ENCODE measurements around the gene DOCK1. TPM values are rescaled to one million over a fixed set of nuclear protein-coding genes. Genes with fewer than 3 reads are reported as not detected.
"Not testable (repeated sequence)": the region's sequence is repeated elsewhere in the genome, so short reads cannot be mapped to it uniquely, and the experiment has no call there.

The DOCK1 gene
- total RNA-seq, 2 experiments from 2014 or later = not detected

- ATAC-seq (ENCODE audit: poor library complexity) = no peak
- H3K9me3 Mint-ChIP-seq = no peaks in the 10 kb centered on the region
- intact Hi-C loops (cut with DNase I, micrococcal nuclease) = no loop called here
- TF ChIP-seq CTCF (IDR thresholded peaks at IDR 0.05) = no peak
- no peak overlapping the region for H3K27ac Mint-ChIP-seq
- Histone ChIP-seq H3K36me3 (ENCODE audit: insufficient read depth, low read length) (no peaks in the 10 kb centered on the region), H3K27me3 (ENCODE audit: control insufficient read depth in 1 of 2, insufficient read depth in 2 of 2, low read length in 2 of 2) (peaks cover 3 to 8% of the 10 kb centered on the region in 2 experiments), H3K9me3 (ENCODE audit: control insufficient read depth in 1 of 2, insufficient read depth in 1 of 2, low read length in 2 of 2) (peaks cover 0 to 17% of the 10 kb centered on the region in 2 experiments), H3K4me3 (ENCODE audit: low read length) (no peak overlapping the region), H3K4me1 (ENCODE audit: insufficient read depth, low read length) (peaks cover 38% of the 10 kb centered on the region), H3K27ac (ENCODE audit: low read depth in 1 of 2, low read length in 2 of 2) (no peak overlapping the region)
- no peak for DNase-seq
- peaks cover 66% of the 10 kb centered on the region for H3K27me3 Mint-ChIP-seq
- ChIA-PET CTCF (no interaction called here), POLR2A (no interaction called here)
- H3K4me3 Mint-ChIP-seq = no peak overlapping the region
- H3K36me3 Mint-ChIP-seq (ENCODE audit: low read depth) = no peaks in the 10 kb centered on the region
- H3K4me1 Mint-ChIP-seq (ENCODE audit: low read depth) = peaks cover 41% of the 10 kb centered on the region
These were observed 391.5 kb downstream of the DOCK1 start for GRCh38 chr10:127296696-127297095.

- CTCF ChIA-PET = no interaction called here
- H3K4me1 Mint-ChIP-seq (ENCODE audit: low read depth) = peaks cover 26% of the 10 kb centered on the region
- POLR2A ChIA-PET = no interaction called here
These were observed 393.2 kb downstream of the DOCK1 start for GRCh38 chr10:127298381-127298780.

GRCh38 chr10:127299192-127299591 is 394.0 kb downstream of the DOCK1 start:
- H3K27me3 ChIP-seq (ENCODE audit: control insufficient read depth in 1 of 2, insufficient read depth in 2 of 2, low read length in 2 of 2); intact Hi-C loops (cut with DNase I, micrococcal nuclease); H3K4me3 Mint-ChIP-seq; H3K27ac ChIP-seq (ENCODE audit: low read depth in 1 of 2, low read length in 2 of 2); H3K4me3 ChIP-seq (ENCODE audit: low read length); DNase-seq; H3K9me3 ChIP-seq (ENCODE audit: control insufficient read depth in 1 of 2, insufficient read depth in 1 of 2, low read length in 2 of 2); H3K36me3 Mint-ChIP-seq (ENCODE audit: low read depth); H3K27ac Mint-ChIP-seq; CTCF ChIA-PET; H3K36me3 ChIP-seq (ENCODE audit: insufficient read depth, low read length); POLR2A ChIA-PET; ATAC-seq (ENCODE audit: poor library complexity); H3K9me3 Mint-ChIP-seq: not testable (repeated sequence)
- Mint-ChIP-seq H3K27me3 (peaks cover 55% of the 10 kb centered on the region), H3K4me1 (ENCODE audit: low read depth) (peaks cover 18% of the 10 kb centered on the region)
- peaks cover 14% of the 10 kb centered on the region for H3K4me1 ChIP-seq (ENCODE audit: insufficient read depth, low read length)

More at GRCh38 chr10:127298381-127298780, 393.2 kb downstream of the DOCK1 start:
- Mint-ChIP-seq H3K4me3 (no peak overlapping the region), H3K27ac (no peak overlapping the region), H3K9me3 (no peaks in the 10 kb centered on the region), H3K27me3 (peaks cover 57% of the 10 kb centered on the region), H3K36me3 (ENCODE audit: low read depth) (no peaks in the 10 kb centered on the region)
- H3K27ac ChIP-seq (ENCODE audit: low read depth in 1 of 2, low read length in 2 of 2) = no peak overlapping the region
- intact Hi-C loops (cut with DNase I, micrococcal nuclease) = no loop called here
- no peaks in the 10 kb centered on the region for H3K36me3 ChIP-seq (ENCODE audit: insufficient read depth, low read length)
- H3K4me3 ChIP-seq (ENCODE audit: low read length) = no peak overlapping the region
- ATAC-seq (ENCODE audit: poor library complexity) = no peak
- H3K9me3 ChIP-seq (ENCODE audit: control insufficient read depth in 1 of 2, insufficient read depth in 1 of 2, low read length in 2 of 2) = peaks cover 0 to 15% of the 10 kb centered on the region in 2 experiments
- no peak for TF ChIP-seq CTCF (IDR thresholded peaks at IDR 0.05)
- peaks cover 0 to 5% of the 10 kb centered on the region in 2 experiments for H3K27me3 ChIP-seq (ENCODE audit: control insufficient read depth in 1 of 2, insufficient read depth in 2 of 2, low read length in 2 of 2)
- peaks cover 22% of the 10 kb centered on the region for H3K4me1 ChIP-seq (ENCODE audit: insufficient read depth, low read length)
- DNase-seq = no peak

DNA sequence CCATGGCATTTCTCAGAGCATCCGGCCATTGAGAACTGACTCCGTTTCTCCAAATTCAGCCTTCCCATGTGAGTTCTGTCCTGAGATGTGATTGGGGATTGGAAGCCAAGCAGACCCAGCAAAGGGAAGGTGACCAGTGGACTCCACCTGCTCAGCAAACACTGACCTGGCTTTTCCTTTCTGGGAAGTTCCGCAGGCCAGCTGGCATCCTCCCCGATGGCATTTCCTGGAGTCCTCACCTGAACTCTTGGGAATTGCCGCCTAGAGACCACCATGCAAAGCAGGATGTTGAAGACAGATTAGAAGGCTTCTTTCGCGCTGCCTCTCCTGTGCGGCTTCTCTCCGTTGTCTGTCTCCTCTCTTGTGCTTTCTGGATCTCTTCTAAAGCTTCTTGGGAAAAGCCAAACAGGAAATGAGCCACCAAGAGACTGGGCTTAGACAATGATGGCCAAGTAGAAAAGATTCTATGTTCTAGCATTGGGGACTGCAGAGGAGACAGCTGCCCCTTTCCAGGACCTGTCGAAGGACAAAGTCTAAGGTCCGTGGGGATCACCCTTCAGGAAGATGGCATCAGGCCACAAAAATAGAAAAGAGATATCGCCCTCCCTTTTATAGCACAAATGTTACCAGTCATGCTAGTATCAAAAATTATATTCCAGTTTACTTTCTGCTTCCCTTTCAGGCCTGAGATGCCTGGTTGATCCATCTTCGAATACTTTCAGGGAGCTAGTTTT is 394.9 kb downstream of the DOCK1 start:
- ChIA-PET CTCF (no interaction called here), POLR2A (no interaction called here)
- intact Hi-C loops (cut with DNase I, micrococcal nuclease) = no loop called here
- ATAC-seq (ENCODE audit: poor library complexity) (no peak), DNase-seq (no peak)
- Mint-ChIP-seq H3K27me3 (peaks cover 56% of the 10 kb centered on the region), H3K4me1 (ENCODE audit: low read depth) (peaks cover 13% of the 10 kb centered on the region), H3K9me3 (no peaks in the 10 kb centered on the region), H3K27ac (no peak overlapping the region), H3K4me3 (no peak overlapping the region), H3K36me3 (ENCODE audit: low read depth) (no peaks in the 10 kb centered on the region)
- peaks cover 0 to 8% of the 10 kb centered on the region in 2 experiments for H3K27me3 ChIP-seq (ENCODE audit: control insufficient read depth in 1 of 2, insufficient read depth in 2 of 2, low read length in 2 of 2)
- H3K4me3 ChIP-seq (ENCODE audit: low read length) = no peak overlapping the region
- no peaks in the 10 kb centered on the region for H3K36me3 ChIP-seq (ENCODE audit: insufficient read depth, low read length)
- no peak overlapping the region for H3K27ac ChIP-seq (ENCODE audit: low read depth in 1 of 2, low read length in 2 of 2)
- peaks cover 5% of the 10 kb centered on the region for H3K4me1 ChIP-seq (ENCODE audit: insufficient read depth, low read length)
- no peak for TF ChIP-seq CTCF (IDR thresholded peaks at IDR 0.05)
- H3K9me3 ChIP-seq (ENCODE audit: control insufficient read depth in 1 of 2, insufficient read depth in 1 of 2, low read length in 2 of 2) = peaks cover 0 to 8% of the 10 kb centered on the region in 2 experiments
